ENCODE measurements around the gene GPM6B.
"Not testable (repeated sequence)": the region's sequence is repeated elsewhere in the genome, so short reads cannot be mapped to it uniquely, and the experiment has no call there.

GPM6B gene

GRCh38 chrX:13741695-13742094, 75.2 kb downstream of the GPM6B start:
- no peak for TF ChIP-seq CTCF (IDR thresholded peaks at IDR 0.05; ENCODE audit: insufficient read depth, low read depth, low read length, missing control alignments)
- DNase-seq (ENCODE audit: low read depth): no peak
- H3K4me3 ChIP-seq (ENCODE audit: low read length): no peak overlapping the region

DNA sequence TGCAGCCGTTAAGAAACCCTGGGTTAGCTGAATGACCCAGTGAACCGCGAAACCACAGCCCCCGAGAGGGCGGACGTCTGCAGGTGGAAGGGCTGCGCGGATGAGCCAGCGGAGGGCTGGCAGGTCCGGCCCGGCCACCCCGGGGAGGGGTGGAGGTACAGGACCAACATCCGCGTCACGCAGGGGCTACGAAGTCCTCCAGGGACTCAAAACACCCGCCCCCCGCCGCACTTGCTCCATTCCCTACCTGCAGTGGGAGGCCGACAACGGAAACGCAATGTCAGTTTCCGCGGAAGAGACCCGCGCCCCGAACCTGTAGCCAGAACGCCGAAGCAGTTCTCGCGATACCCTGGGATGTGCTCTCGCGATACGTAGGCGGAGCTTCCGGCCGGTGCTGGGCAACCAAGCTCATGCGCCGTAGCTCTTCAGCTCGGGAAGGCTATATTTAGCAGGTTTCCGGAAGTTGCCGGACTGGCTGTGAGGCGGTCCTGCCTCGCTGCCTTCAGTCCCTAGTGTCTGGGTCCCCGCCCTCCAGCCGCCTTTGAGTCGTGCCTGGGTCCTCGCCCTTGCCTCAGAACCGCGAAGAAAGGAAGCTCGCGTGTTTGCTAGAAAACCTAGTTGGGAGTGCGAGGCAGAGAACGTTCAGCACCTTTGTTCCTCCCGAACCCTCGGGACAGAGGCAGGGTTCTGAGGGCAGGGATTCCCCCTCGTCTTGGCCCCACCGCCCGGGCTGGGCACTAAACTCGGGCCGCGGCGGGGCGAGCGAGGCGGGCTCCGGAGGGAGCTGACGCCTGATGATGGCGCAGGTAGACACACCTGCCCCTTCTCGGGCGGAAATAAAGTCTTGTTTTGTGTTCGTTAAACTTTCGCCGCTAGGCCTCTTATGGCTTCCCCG, 82.4 kb downstream of the GPM6B start, which contains the start of the genes OFD1 and TRAPPC2:
Gene OFD1, plus strand, starts transcription at position 471 of the 895 bp plus-strand sequence. Its CDS starts 324 bp downstream, at position 795.
Gene TRAPPC2, minus strand, starts transcription at position 343 of the 895 bp plus-strand sequence. CDS start 14,657 bp downstream, outside the sequence.
- H3K4me3 ChIP-seq (ENCODE audit: low read length): peak within 1 kb of the TSS; percentile 73
- peak; percentile 94 for DNase-seq (ENCODE audit: low read depth)
- no peak for TF ChIP-seq CTCF (IDR thresholded peaks at IDR 0.05; ENCODE audit: insufficient read depth, low read depth, low read length, missing control alignments)

GRCh38 chrX:13733506-13733905, 83.4 kb downstream of the GPM6B start:
- no peak for TF ChIP-seq CTCF (IDR thresholded peaks at IDR 0.05; ENCODE audit: insufficient read depth, low read depth, low read length, missing control alignments)
- peak overlapping the region; percentile 73 for H3K4me3 ChIP-seq (ENCODE audit: low read length)
- no peak for DNase-seq (ENCODE audit: low read depth)

DNA sequence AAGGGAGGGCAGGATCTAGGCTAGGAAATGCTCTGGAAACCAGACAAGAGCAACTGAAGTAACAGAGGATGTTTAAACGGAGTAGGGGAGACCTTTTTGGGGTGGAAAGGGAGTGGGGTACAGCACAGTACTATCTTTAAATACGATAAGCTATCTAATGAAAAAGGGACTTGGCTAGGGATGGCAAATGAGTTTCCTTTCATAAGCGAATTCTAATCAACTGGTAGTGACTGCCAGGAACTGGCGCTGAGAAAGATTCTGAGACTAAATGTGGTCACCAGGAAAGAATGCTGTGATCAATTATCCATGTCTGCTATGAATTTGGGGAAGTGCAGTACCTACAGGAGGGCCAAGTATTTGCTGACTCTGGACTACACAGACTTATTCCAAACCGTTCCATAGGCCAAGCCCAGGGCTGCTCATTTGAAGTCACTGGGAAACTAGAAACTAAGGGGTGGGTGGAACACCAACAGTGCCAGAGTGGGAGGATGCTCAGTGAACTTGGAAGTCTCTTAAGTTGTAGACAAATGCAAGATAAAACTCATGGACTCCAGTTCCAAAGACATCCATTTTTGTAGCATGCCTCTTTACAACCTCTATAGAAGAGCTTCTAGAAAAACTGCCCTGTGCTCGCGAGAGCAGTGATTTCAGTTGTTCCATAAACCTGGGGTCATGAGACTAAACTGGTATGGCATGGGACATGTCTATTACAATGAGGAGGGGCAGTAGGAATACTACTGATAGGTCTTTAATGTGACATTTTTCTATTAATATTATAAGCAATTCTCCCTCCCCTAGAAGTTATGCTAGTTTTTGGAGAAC, 84.4 kb downstream of the GPM6B start:
- no peak overlapping the region for H3K4me3 ChIP-seq (ENCODE audit: low read length)
- no peak for TF ChIP-seq CTCF (IDR thresholded peaks at IDR 0.05; ENCODE audit: insufficient read depth, low read depth, low read length, missing control alignments)
- DNase-seq (ENCODE audit: low read depth): no peak

- not testable (repeated sequence) for H3K4me3 ChIP-seq (ENCODE audit: low read length); DNase-seq (ENCODE audit: low read depth)
These were observed 86.4 kb downstream of the GPM6B start for GRCh38 chrX:13730523-13730922.

DNA sequence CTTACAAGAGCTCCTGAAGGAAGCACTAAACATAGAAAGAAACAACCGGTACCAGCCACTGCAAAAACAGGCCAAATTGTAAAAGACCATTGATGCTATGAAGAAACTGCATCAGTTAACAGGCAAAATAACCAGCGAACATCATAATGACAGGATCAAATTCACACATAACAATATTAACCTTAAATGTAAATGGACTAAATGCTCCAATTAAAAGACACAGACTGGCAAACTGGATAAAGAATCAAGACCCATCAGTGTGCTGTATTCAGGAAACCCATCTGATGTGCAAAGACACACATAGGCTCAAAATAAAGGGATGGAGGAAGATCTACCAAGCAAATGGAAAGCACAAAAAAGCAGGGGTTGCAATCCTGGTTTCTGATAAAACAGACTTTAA, 90.3 kb downstream of the GPM6B start:
- H3K4me3 ChIP-seq (ENCODE audit: low read length); DNase-seq (ENCODE audit: low read depth): not testable (repeated sequence)

GRCh38 chrX:13724878-13725277, 92.0 kb downstream of the GPM6B start:
- H3K4me3 ChIP-seq (ENCODE audit: low read length); DNase-seq (ENCODE audit: low read depth): not testable (repeated sequence)

DNA sequence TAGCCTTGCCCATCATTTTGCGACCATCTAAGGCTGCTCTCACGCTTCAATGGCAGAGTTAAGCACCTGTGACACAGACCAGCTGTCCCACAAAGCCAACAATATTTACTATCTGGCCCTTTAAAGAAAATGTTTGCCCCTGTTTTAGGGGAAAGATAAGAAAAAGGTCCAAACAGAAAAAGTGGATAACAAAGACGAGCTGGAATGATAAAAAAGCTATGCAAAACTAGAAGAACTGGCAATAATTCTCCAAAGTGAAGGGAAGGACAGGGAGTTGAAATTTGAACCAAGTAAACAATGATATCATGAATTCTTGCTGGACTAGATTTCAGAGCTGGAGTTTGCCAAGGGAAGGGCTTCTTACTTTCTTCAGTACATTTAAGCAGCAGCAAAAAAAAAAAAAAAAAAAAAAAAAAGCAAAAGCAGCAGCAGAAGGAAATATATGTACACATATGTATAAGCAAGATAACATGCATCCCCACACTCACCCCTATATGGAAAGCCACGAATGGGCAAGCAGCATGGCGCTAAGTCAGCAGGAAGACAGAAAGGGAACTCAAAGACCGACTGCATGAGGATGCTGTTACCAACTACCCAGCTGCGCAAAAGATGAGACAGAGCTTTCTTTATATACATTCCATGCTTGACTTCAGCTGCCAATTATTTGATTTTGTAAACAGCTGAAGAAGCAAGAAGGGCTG, 94.9 kb downstream of the GPM6B start:
- DNase-seq (ENCODE audit: low read depth): peak; percentile 36
- no peak for TF ChIP-seq CTCF (IDR thresholded peaks at IDR 0.05; ENCODE audit: insufficient read depth, low read depth, low read length, missing control alignments)
- H3K4me3 ChIP-seq (ENCODE audit: low read length): no peak overlapping the region

All from epithelial cell of esophagus (primary cell).